ENCODE data around the gene PSG4. TPM values are rescaled to one million over a fixed set of nuclear protein-coding genes. Genes with fewer than 3 reads are reported as not detected.
"Not testable (repeated sequence)": the region's sequence is repeated elsewhere in the genome, so short reads cannot be mapped to it uniquely, and the experiment has no call there.

The PSG4 gene
- not detected in 2 replicates for total RNA-seq (2014; rRNA removed; shearing (Covaris generic))
- 0.12 TPM in 1 of 2 replicates, not detected in the other for polyA plus RNA-seq (2015; cell fraction: cytosol; rRNA removed)
- polyA plus RNA-seq (2015; cell fraction: nucleus; rRNA removed): not detected in 2 replicates

DNA sequence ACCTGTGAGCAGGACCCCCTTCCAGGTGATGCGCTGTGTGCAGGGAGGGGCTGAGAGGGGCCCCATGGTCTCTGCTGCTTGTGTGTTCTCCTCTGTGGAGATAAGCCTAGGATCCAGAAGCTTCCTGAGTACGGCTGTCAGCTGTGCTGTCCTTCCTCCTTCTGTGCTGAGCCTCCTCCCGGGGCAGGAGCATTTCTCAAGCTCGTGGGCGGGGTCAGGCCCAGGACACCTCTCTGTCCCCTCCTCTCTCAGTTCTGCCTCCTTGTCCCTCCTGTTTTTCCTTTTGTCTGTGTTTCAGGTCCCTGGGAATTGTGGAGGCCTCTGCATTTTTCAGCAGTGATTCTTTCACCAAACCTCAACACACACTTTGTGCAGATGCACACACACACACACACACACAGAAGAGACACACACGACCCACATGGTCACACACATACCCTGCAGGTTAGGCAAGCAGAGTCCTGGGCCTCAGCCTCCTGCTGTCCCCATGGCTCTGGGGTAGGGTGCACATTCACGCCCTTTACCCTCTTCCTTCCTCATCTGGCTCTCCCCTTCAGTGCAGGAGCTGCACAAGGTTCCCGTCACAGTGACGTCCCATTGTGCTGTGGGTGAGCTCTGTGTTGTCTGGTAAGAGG, at the start of gene PSG4:
PSG4 (minus strand) TSS at position 168 of the 635 bp plus-strand sequence; CDS start at position 66, 102 bp downstream.
- DNase-seq (ENCODE audit: low read depth): not testable (repeated sequence)

DNA sequence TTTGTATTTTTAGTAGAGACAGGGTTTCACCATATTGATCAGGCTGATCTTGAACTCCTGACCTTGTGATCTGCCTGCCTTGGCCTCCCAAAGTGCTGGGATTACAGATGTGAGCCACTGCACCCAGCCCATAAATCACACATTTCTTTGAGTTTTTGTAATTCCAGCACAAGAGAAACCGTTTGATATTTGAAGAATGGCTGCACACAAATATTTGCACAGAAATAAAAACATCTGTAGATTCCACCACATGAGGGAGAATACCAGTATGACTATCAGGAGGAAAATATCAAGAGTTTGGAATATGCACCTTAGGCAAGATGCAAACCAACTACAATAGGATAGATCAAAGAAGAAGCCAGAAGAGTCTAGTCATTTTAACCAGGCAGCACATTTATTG, 46.0 kb upstream of the PSG4 start:
- not testable (repeated sequence) for DNase-seq (ENCODE audit: low read depth)

DNA sequence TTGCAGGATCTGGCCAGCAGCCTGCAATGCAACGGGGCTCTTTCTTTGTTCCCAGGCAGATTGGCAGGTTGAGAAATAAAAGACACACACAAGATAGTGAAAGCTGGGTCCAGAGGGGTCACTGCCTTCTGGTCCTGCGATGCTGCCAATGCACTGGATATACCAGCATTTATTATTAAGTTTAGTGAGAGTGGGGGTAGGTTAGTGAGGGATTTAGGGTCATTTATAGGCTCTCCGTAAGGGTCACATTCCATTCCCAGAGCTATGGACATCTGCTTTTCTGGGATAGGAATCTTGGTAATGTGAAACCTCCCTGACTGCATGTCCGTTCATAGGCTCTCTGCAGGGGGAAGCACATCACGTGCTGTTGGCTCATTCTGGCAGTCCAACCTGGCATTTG, 44.9 kb upstream of the PSG4 start:
- not testable (repeated sequence) for DNase-seq (ENCODE audit: low read depth)

DNA sequence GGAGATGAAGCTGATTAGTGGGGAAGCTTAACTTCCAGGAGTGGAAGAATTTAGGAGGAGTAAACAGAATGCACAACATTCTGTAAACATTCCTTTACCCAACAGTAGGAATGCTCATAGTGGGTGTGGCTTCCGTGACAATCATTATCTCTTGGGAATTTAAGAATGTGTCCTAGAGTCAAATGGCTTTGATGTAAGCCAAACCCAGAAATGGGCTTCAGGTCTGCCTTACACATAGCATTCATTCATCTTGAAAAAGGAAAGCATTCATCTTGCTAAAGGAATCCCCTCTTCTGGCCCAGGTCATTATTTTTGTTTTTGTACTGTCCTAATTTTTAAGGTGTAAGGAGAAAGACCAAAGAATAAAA, 43.2 kb upstream of the PSG4 start:
- not testable (repeated sequence) for DNase-seq (ENCODE audit: low read depth)

DNA sequence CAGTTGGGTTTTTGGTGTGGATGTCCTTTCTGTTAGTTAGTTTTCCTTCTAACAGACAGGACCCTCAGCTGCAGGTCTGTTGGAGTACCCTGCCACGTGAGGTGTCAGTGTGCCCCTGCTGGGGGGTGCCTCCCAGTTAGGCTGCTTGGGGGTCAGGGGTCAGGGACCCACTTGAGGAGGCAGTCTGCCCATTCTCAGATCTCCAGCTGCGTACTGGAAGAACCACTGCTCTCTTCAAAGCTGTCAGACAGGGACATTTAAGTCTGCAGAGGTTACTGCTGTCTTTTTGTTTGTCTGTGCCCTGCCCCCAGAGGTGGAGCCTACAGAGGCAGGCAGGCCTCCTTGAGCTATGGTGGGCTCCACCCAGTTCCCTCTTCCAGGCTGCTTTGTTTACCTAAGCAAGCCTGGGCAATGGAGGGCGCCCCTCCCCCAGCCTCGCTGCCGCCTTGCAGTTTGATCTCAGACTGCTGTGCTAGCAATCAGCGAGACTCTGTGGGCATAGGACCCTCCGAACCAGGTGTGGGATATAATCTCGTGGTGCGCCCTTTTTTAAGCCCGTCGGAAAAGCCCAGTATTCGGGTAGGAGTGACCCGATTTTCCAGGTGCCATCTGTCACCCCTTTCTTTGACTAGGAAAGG, 41.9 kb upstream of the PSG4 start:
- DNase-seq (ENCODE audit: low read depth): not testable (repeated sequence)

DNA sequence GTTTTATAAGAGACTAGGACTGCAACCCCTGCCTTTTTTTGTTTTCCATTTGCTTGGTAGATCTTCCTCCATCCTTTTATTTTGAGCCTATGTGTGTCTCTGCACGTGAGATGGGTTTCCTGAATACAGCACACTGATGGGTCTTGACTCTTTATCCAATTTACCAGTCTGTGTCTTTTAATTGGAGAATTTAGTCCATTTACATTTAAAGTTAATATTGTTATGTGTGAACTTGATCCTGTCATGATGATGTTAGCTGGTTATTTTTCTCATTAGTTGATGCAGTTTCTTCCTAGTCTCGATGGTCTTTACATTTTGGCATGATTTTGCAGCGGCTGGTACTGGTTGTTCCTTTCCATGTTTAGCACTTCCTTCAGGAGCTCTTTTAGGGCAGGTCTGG, 40.4 kb upstream of the PSG4 start:
- DNase-seq (ENCODE audit: low read depth): not testable (repeated sequence)

DNA sequence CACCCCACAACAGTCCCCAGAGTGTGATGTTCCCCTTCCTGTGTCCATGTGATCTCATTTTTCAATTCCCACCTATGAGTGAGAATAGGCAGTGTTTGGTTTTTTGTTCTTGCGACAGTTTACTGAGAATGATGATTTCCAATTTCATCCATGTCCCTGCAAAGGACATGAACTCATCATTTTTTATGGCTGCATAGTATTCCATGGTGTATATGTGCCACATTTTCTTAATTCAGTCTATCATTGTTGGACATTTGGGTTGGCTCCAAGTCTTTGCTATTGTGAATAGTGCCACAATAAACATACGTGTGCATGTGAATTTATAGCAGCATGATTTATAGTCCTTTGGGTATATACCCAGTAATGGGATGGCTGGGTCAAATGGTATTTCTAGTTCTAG, 36.8 kb upstream of the PSG4 start:
- not testable (repeated sequence) for DNase-seq (ENCODE audit: low read depth)

DNA sequence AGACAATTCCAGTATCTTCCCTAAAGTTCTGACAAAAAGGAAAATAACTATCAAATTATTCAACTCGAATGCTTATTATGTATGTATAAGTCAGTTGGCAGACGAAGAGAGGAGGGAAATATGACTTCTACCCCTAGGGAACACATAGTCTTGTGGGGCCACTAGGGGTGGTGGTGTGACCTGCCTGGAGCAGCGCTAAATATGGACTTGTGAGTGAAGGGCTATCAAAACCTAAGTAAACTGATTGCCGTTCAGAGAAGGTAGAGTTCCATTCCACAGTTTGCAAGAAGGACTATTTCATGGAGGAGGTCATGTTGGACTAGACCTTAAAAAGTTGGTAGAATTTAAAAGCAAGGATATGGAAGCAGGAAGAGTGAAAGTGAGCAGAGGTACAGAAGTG, 32.8 kb upstream of the PSG4 start:
- DNase-seq (ENCODE audit: low read depth): not testable (repeated sequence)

DNA sequence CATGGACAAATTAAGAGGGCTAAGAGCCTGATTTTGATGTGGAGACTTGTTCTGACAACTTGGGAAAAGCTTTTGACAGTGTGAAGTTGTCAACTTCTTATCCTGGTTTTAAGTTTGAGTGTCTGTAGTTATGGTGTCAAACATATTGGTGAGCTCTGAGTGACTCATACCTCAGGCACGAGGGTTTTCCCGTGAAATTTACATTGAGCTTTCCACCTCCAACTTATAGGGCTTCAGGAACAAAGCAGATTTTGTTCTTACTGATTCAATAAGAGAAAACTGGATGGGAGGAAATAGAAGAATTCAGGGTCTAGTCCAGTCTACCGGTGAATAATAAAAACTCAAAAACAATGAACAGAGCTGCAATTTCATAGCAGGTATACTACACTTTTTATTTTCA, 30.2 kb upstream of the PSG4 start:
- peak; percentile 71 for DNase-seq (ENCODE audit: low read depth)

DNA sequence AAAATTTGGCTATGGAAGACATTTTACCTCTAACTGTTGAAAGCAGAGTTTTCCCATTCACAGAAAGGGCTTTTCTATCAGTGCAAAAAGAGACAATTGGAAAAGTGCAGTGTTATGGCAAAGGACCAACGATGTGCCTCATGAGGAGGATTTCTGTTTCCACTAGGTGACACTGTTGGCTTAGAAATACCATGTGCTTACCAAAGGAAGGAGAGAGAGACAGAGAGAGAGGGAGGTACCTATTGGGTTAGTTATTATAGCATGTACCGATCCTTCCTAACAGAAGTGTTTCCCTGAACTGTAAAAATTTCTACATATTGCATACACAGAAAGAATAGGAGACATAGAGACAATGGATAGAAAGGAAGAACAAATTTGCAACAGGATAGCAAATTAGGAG, 23.9 kb upstream of the PSG4 start:
- DNase-seq (ENCODE audit: low read depth): peak; percentile 43

DNA sequence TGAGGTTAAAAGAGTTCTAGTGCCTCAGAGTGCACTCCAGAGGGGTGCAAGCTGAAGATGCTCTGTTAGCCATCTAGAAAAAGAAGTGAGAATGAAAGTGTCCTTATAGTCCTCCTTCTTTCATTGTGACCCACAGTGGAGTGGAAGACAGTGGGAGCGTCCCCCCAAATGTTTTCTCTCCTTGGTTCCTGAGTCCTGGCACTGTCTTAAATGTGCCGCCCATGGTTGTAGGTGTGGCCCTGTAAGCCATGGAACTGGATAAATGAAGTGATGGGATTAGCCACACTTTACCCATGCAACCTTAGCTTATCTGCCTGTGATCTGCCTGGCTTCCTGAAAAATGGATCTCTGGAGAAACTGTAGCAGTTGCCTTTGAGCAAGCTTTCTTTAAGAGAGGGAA, 23.3 kb upstream of the PSG4 start:
- not testable (repeated sequence) for DNase-seq (ENCODE audit: low read depth)

DNA sequence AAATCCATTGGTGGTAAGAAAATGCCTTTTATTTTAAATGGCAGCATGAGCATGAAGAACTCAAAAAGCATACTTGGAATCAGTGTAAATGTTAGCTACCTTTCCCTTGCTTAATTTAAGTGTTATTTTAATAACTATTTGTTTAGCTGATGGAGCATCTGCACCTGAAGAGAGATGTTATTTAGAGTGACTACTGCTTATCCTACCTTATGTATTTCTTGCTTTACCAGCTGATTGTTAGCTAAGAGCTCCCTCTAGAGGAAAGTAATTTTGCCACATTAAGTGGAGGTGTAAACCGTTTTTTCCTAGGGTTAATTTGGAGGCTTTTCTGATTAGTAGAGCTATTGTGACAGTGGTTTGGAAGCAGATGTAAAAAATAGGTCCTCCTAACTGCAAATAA, 21.5 kb upstream of the PSG4 start:
- DNase-seq (ENCODE audit: low read depth): not testable (repeated sequence)

DNA sequence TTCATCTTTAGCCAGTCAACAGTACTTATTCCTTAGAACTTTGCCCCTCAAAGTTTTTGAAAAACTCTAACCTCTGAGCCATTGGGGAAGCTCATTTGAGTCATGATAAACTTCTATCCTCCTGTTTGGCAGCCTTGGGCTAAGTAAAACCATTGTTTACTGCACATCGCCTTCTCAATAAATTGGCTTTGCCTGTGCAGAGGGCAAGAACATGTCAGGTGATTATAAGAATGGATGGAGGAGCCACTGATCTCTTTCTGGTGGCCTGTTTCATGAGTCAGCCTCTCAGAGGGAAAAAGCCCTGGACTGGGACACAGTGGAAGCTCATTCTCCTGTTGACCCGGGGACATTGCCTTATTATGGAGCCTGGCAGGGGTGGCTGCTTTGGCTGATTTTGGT, 19.4 kb upstream of the PSG4 start:
- DNase-seq (ENCODE audit: low read depth): no peak

DNA sequence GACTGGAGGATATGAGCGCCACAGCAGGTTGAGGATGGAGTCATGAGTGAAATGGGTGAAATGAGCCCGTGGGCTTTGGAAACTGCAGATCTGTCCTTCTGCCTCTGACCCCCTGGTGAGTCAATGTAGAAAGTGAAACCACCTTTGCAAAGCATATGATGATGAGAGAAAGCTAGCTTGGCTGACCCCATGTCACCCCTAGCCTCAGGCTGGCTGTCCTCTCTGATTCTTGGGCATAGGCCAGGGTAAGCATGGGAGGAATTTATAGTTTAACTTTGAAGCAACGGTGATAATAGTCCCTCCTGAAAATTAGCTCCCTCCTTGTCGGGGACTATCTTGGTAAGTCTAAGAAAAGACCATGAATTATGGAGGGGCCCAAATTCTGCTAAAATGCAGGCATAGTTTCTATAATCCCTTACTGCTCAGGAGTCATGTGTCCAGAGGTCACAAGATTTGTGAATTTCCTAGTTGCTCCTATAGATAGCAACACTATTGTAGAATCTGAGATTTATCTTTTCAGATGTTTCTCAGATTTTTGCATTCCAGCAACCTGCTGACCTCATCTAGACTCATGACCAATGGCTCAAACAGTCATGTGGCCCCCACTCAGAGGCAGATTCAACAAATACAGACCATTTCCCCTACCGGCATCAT, 18.9 kb upstream of the PSG4 start:
- not testable (repeated sequence) for DNase-seq (ENCODE audit: low read depth)

DNA sequence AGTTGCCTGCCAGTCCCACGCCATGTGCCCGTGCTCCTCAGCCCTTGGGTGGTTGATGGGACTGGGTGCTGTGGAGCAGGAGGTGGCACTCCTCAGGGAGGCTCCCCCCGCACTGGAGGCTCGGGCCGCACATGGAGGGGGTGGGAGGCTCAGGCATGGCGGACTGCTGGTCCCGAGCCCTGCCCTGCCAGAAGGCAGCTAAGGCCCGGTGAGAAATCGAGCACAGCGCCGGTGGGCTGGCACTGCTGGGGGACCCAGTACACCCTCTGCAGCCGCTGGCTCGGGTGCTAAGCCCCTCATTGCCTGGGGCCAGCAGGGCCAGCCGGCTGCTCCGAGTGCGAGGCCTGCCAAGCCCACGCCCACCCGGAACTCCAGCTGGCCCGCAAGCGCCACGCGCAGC, 16.5 kb upstream of the PSG4 start:
- not testable (repeated sequence) for DNase-seq (ENCODE audit: low read depth)

DNA sequence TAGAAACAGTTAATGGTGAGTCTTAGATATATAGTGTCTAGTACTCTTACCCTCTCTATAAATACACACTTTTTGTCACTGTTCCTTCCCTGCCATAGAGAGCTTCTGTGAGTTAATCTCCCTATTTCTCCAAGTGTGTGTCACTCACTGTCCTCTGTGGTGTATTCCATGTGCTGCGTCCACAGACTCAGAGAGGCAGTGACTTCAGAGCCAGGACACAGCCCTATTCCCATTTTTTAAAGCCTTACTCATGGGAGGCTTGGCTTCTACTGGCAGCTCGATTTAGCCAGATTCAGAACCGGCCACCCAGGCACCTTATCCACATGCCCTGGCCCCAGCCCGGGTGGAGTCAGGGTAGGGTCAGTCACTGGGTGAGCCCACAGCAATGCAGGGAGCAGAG, 13.7 kb upstream of the PSG4 start:
- DNase-seq (ENCODE audit: low read depth): not testable (repeated sequence)

DNA sequence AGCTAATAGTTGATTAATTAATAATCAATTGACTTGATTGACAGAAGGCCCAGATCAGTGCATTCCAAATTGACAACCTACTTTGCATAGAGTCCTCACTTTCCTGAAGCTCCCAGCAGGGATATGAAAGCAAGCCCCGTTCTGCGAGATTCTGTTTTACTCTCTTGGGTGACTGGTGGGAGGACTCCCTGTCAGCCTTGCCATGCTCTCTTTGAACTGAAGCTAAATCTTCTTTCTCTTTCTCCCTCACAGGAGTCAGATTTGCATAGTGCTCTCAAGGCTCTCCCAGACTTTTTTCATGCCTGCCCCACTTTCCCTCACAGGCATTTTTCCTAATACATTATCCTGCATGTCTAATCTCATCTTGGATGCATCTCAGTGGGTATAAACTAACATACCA, 10.4 kb upstream of the PSG4 start:
- not testable (repeated sequence) for DNase-seq (ENCODE audit: low read depth)

DNA sequence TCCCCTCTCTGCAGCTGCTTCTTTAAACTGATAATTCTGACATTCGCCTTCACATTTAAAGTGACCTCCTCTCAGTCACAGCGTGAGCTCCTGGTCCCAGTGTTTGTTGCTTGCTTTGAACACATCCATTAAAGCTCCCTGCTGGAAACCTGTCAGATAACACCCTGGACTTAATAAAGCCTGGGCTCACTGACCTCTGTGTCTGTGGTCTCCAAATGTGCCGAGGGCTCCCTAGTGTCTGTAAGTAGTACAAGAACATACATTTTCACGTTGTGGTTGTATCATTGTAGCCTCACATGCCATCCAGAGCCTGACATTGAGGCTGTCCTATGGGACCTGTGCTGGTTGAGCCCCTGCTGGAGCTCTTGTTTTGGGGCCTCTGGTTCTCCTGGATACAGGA, 2.6 kb upstream of the PSG4 start:
- DNase-seq (ENCODE audit: low read depth): no peak

DNA sequence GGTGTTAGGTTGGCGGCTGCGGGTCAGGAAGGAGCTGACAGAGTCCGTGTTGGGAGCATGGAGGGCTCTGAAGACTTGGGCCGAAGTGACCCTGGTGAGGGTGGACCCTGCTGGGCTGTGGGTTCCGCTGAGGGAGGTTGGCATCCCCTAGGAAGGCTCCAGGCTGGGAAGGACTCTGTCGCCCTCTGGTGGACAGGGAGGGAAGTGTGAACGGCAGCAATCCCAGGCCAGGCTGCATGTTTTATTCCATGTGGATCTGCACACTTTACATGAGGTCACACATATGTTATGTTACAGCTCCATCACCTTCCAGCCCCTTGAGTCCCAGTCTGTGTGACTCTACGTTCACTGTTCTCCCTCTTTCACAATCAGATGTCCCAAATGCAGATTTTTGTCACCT, 1.7 kb upstream of the PSG4 start:
- DNase-seq (ENCODE audit: low read depth): not testable (repeated sequence)

DNA sequence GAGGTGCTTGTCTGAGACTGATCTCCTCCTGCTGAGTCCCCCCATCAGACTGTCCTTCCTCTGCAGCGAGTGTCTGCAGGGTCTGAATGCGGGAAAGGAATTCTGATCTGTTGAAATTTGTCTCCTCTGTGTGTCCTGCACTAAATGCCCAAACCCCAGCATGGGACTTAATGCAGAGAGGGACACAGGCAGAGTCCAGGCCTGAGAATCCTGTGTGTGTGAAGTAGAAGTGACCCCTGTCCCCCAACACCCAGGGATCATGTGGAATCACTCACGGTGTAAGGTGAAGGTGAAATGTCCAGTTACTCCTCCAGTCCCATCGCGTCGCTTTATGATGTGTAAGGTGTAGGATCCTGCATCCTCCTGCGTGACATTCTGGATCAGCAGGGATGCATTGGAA, 1.8 kb downstream of the PSG4 start:
- not testable (repeated sequence) for DNase-seq (ENCODE audit: low read depth)

DNA sequence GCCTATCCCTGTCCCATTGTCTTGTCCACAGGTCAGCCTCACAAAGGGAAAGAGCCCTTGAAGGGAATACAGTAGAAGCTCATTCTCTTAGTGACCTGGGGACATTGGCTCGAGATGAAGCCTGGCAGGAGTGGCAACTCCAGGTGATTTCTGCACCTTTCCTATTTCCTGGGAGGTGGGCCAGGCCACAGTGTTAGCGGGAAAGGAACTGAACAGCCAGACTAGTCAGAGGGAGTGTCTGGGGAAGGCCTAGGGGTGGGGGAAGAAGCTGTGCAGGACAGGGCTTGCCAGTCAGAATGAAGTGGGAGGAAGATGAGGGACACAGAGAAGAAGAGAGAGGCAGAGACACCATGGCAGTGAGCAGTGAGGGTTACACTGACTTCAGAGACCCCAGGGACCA, 3.5 kb downstream of the PSG4 start:
- DNase-seq (ENCODE audit: low read depth): not testable (repeated sequence)

DNA sequence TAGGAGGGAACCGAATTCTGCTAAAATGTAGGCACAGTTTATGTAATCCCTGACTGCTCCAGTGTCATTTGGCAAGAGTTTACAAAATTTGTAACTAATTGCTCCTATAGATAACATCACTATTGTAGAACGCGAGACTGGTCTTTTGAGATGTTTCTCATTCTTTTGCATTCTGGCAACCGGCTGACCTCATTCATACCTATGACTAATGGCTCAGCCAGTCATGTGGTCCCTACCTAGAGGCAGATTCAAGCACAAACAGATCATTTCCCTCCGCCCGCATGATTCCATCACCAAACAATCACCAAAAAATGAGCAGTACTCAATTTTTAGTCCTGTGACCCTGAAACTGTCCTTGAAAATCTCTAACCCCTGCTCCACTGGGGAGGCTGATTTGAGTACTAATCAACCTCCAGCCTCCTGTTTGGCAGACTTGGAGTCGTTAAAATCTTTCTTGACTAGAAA, 4.1 kb downstream of the PSG4 start:
- DNase-seq (ENCODE audit: low read depth): peak; percentile 57

All from HT1080 (cell line).